ENCODE results near the gene D2HGDH. TPM values are rescaled to one million over a fixed set of nuclear protein-coding genes. Genes with fewer than 3 reads are reported as not detected.

Gene D2HGDH
- 10 to 100 TPM in 2 of 4 donors, 1 to 10 TPM in 2; 5.3 to 54.4 (median 13.7) TPM for total RNA-seq

DNA sequence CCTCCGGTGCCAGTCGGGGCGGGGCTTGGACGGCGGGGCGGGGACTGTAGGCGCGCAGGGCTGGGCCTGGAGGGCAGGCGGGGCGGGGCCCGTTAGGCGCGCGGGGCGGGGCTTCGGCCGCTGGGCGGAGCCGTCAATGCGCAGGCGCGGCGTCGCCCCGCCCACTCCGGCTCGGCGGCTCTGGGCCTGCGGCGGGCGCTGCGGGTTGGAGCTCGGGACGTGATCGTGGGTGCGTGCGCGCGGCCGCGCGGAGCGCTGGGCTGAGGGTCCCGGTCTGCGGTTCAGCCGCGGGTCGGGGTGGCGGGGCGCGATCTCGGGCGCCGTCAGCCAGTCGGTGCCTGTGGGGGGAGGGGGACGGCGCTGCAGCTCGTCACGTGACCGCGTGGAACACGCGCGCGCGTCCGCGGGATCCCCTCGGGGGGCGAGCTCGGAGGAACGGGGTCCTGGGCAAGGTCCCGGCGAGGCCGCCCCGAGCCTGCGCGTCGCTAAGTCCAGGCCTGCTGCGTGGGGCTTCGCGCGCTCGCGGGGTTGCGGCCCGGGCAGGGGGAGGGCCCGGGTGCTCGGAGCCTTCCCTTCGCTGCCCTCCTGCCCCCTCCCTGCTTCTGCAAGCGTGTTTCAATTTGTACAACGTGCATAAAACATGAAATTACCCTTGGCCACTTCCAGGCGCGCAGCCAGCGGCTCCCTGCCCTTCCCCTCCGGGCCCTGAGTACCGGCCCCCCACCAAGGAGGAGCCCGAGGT, at the start of gene D2HGDH:
D2HGDH (plus strand) TSS at position 164 of the 742 bp plus-strand sequence. CDS start 595 bp downstream, outside the sequence.
- intact Hi-C loops (cut with DNase I; ENCODE audit: low total_unique reads) = no loop called here
- Histone ChIP-seq H3K36me3 (no peaks in the 10 kb centered on the region), H3K27ac (peak within 1 kb of the TSS; percentile 75 to 93), H3K27me3 (no peaks in the 10 kb centered on the region), H3K9me3 (no peaks in the 10 kb centered on the region), H3K4me1 (no peaks in the 10 kb centered on the region), H3K4me3 (peak within 1 kb of the TSS; percentile 58 to 93)
- TF ChIP-seq, protein P1, sequence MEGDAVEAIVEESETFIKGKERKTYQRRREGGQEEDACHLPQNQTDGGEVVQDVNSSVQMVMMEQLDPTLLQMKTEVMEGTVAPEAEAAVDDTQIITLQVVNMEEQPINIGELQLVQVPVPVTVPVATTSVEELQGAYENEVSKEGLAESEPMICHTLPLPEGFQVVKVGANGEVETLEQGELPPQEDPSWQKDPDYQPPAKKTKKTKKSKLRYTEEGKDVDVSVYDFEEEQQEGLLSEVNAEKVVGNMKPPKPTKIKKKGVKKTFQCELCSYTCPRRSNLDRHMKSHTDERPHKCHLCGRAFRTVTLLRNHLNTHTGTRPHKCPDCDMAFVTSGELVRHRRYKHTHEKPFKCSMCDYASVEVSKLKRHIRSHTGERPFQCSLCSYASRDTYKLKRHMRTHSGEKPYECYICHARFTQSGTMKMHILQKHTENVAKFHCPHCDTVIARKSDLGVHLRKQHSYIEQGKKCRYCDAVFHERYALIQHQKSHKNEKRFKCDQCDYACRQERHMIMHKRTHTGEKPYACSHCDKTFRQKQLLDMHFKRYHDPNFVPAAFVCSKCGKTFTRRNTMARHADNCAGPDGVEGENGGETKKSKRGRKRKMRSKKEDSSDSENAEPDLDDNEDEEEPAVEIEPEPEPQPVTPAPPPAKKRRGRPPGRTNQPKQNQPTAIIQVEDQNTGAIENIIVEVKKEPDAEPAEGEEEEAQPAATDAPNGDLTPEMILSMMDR (IDR thresholded peaks at IDR 0.05) = peak in 1 of 4 experiments; percentile 16
- peak; percentile 60 to 94 for TF ChIP-seq POLR2A (IDR thresholded peaks at IDR 0.05)
- peak; percentile 94 to 95 for DNase-seq

DNA sequence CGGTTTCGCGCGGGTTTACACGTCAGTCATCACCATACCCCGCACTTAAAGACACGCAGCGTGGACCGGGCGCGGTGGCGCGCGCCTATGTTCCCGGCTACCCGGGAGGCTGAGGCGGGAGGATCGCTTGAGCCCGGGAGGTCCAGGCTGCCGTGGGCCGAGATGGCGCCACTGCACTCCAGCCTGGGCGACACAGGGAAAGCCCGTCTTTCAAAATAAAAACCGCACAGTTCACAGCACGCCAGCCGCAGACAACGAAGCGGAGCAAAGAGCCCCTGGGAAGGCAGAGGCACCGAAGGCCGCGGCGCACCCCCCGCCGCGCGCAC, 48.1 kb upstream of the D2HGDH start:
- Histone ChIP-seq H3K27me3 (no peaks in the 10 kb centered on the region), H3K4me3 (peak overlapping the region; percentile 48 to 75)
- TF ChIP-seq, protein P1 (IDR thresholded peaks at IDR 0.05) = no peak
- no peak for TF ChIP-seq POLR2A (IDR thresholded peaks at IDR 0.05)

DNA sequence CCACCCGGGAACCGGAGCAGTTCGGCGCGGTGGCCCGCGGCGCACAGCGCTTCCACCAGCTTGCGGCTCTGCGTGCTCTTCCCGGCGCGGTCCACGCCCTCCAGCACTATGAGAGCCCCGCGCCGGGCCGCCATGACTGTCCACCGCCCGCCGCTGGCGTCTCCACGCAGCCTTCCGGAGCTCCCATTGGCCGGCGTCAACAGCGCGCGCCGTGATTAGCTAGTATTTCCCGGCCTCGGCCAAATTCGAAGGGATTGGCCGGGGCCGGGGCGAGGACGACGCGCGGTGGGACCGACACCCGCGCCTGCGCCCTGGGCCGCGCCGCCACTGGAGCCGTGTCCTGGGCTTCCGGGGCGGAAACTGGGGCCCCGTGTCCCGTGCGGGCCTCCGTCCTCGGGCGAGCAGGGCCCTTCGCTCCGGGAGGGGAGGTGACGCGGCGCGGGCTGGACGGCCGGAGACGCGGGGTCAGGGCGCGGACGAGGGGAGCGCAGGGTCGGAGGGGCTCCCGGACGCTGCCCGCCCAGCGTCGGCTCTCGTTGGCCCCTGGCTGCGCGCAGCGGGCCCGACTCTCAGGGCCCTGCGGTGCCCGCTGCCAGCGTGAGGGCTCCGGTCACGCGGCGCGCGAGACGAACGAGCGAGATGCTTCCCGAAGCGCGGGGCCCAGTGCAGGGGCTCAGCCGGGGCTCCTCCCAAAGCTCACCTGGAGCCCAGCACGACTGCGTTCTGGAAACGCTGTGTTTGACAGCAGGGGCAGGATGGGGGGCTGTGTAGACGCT, 47.6 kb upstream of the D2HGDH start, which contains the start of gene DTYMK:
DTYMK (minus strand) TSS at position 166 of the 776 bp plus-strand sequence; CDS start at position 134, 32 bp downstream.
- intact Hi-C loops (cut with DNase I; ENCODE audit: low total_unique reads) = no loop called here
- peak; percentile 57 to 87 for TF ChIP-seq POLR2A (IDR thresholded peaks at IDR 0.05)
- TF ChIP-seq, protein P1 (IDR thresholded peaks at IDR 0.05) = peak in 2 of 4 experiments; percentile 8 to 28

More for the DNA sequence above, 48.1 kb upstream of the D2HGDH start:
- Histone ChIP-seq H3K4me1 (peaks cover 0 to 9% of the 10 kb centered on the region in 2 donors), H3K9me3 (no peaks in the 10 kb centered on the region), H3K36me3 (no peaks in the 10 kb centered on the region), H3K27ac (peak overlapping the region; percentile 44 to 88)
- intact Hi-C loops (cut with DNase I; ENCODE audit: low total_unique reads) = no loop called here
- peak in 1 of 2 donors; percentile 29 for DNase-seq

DNA sequence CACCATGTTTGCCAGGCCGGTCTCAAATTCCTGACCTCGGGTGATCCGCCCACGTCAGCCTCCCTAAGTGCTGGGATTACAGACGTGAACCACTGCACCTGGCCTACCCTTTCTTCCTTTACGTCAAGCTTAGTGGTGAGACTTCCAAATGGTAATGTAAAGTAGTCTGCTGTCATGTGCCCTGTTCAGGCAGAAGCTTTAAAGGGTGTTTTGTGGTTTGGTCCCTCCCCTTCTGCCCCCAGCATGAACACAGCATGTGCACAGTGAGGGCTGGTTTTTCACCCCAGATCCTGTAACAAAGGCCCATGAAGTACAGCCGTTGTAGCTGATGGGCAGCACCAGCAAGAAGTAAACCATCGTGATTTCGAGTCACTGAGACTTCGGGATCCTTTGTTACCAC, 45.1 kb upstream of the D2HGDH start:
- H3K27me3 ChIP-seq = no peaks in the 10 kb centered on the region
- no peak for DNase-seq
- H3K27ac ChIP-seq = no peak overlapping the region
- intact Hi-C loops (cut with DNase I; ENCODE audit: low total_unique reads) = no loop called here
- peaks cover 0 to 9% of the 10 kb centered on the region in 2 donors for H3K4me1 ChIP-seq
- H3K9me3 ChIP-seq = no peaks in the 10 kb centered on the region
- no peaks in the 10 kb centered on the region for H3K36me3 ChIP-seq
- no peak for TF ChIP-seq POLR2A (IDR thresholded peaks at IDR 0.05)
- TF ChIP-seq, protein P1 (IDR thresholded peaks at IDR 0.05) = no peak
- H3K4me3 ChIP-seq = no peak overlapping the region

More for the DNA sequence above, 47.6 kb upstream of the D2HGDH start, which contains the start of gene DTYMK:
- Histone ChIP-seq H3K36me3 (no peaks in the 10 kb centered on the region), H3K27ac (peak within 1 kb of the TSS; percentile 82 to 88), H3K4me1 (peaks cover 0 to 9% of the 10 kb centered on the region in 2 donors), H3K9me3 (no peaks in the 10 kb centered on the region), H3K4me3 (peak within 1 kb of the TSS; percentile 48 to 75), H3K27me3 (no peaks in the 10 kb centered on the region)
- peak; percentile 93 to 96 for DNase-seq

All from uterus (tissue), 4 donors.